Mucosa of descending colon (tissue), 3 donors: ENCODE results near the gene DPM2. TPM values are rescaled to one million over a fixed set of nuclear protein-coding genes. Genes with fewer than 3 reads are reported as not detected.
A peak's percentile ranks its signal among the peaks of the same experiment; 100 is the strongest.

Source experiments
- ATAC-seq: fragments of 200-7000 bp; cut with Tn5 transposase; one replicate; pipeline ENCODE4 v1.9.1; 2020; ENCODE audit warnings: mild to moderate bottlenecking, moderate library complexity
- DNase-seq, 3 donors: peaks; one replicate each; pipeline ENCODE4 v3.0.0-alpha.2; 2020
- H3K36me3 ChIP-seq: fragments of 200-600 bp; one replicate; pipeline ENCODE4 v1.8.0; 2021; ENCODE audit warnings: low read depth, mild to moderate bottlenecking
- H3K4me1 ChIP-seq: fragments of 200-600 bp; one replicate; pipeline ENCODE4 v1.8.0; 2021; ENCODE audit warnings: low read depth, mild to moderate bottlenecking
- H3K4me3 ChIP-seq: fragments of 200-600 bp; one replicate; pipeline ENCODE4 v1.8.0; 2021; ENCODE audit warnings: mild to moderate bottlenecking
- H3K9me3 ChIP-seq: fragments of 200-600 bp; one replicate; pipeline ENCODE4 v1.8.0; 2021; ENCODE audit warnings: mild to moderate bottlenecking
- intact Hi-C, 2 donors: fragments of 100-400 bp; cut with DNase I in 1 of 2; cut with micrococcal nuclease in 1 of 2; formaldehyde crosslinking; loops; one replicate each; pipeline versions ENCODE4 v1.11.0 to v1.11.1; 2022; cut with DNase I, micrococcal nuclease
- total RNA-seq, 3 donors: library from RNA; stranded (reverse); fragmentation: NEBNext Ultra II Directional in 2 of 3; extraction: Animal tissue kit (Norgen Biotek cat#: 25700) in 2 of 3; gene quantifications; one replicate each; pipeline versions ENCODE4 v1.2.1 to v1.2.4, GENCODE V29; 2021 to 2023
- TF ChIP-seq, protein P1 (sequence below): fragments of 200-600 bp; IDR thresholded peaks from one replicate; pipeline ENCODE4 v1.8.0; 2022; ENCODE audit warnings: antibody characterized with exemption, mild to moderate bottlenecking
- donor health status: DM: no; HTN: no; CAD: no; lungs with moderate emphysema.
- donor health status: DM: no; HTN: no; CAD: no.
- donor health status: DM: no; HTN: yes; CAD: no.

The DPM2 gene
- total RNA-seq, 3 donors from 2014 or later = 23.0 to 30.4 (median 29.4) TPM

DNA sequence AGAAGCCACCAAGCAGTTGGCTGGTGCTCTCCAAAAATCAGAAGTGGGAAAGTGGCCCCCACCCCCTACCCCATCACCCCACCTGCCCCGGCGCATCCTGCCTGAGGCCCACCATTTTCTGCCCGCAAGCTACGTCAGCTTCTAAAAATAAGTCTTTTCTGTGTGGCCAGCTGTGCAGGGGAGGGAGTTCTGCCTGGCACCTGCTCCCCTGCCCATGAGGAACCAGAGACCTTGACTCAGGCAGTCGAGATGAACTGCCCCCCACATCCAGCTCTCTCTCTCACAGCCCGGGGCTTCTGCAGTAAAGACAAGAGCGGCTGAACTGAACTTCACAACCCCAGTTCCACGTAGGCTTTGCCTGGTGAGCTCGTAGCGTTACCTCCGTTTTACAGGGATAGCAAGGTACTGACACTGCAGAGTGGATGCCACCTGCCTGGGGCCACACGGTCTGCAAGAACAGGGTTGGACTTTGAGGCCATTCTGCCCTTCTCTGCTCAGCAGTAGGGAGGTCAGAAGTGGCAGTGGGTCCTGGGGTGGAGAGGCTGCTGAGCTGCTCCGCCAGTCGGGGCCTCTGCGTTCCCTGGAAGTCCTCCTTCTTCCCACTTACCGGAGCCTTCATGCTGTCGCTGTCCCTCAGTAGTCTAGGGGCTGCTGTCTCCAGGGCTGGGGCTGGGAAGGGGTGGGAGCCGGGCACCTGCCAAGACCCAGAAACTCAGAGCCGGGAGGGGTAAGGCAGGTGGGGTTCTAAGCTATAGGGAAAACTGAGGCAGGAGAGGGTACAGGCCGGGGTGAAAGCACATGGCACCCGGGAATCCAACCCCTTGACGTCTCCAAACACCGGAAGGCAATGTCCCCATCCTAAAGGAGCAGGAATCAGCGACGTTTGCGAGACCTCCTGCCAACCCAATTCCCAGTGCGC, 21.6 kb downstream of the DPM2 start:
- no peak for ATAC-seq
- TF ChIP-seq, protein P1, sequence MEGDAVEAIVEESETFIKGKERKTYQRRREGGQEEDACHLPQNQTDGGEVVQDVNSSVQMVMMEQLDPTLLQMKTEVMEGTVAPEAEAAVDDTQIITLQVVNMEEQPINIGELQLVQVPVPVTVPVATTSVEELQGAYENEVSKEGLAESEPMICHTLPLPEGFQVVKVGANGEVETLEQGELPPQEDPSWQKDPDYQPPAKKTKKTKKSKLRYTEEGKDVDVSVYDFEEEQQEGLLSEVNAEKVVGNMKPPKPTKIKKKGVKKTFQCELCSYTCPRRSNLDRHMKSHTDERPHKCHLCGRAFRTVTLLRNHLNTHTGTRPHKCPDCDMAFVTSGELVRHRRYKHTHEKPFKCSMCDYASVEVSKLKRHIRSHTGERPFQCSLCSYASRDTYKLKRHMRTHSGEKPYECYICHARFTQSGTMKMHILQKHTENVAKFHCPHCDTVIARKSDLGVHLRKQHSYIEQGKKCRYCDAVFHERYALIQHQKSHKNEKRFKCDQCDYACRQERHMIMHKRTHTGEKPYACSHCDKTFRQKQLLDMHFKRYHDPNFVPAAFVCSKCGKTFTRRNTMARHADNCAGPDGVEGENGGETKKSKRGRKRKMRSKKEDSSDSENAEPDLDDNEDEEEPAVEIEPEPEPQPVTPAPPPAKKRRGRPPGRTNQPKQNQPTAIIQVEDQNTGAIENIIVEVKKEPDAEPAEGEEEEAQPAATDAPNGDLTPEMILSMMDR = no peak
- intact Hi-C loops = no loop called here

GRCh38 chr9:127915325-127915752, 22.3 kb downstream of the DPM2 start:
- no peaks in the 10 kb centered on the region for H3K36me3 ChIP-seq
- H3K4me3 ChIP-seq = no peak overlapping the region
- no peaks in the 10 kb centered on the region for H3K9me3 ChIP-seq
- H3K4me1 ChIP-seq = peaks cover 54% of the 10 kb centered on the region
- peak in 2 of 3 donors; percentile 56 to 71 for DNase-seq
- intact Hi-C loops = no loop called here
- TF ChIP-seq, protein P1 = no peak
- peak; percentile 4 for ATAC-seq

More for the DNA sequence above, 21.6 kb downstream of the DPM2 start:
- Histone ChIP-seq H3K36me3 (no peaks in the 10 kb centered on the region), H3K4me1 (peaks cover 48% of the 10 kb centered on the region), H3K4me3 (peak overlapping the region; percentile 27), H3K9me3 (no peaks in the 10 kb centered on the region)
- peak in 1 of 3 donors; percentile 56 for DNase-seq

DNA sequence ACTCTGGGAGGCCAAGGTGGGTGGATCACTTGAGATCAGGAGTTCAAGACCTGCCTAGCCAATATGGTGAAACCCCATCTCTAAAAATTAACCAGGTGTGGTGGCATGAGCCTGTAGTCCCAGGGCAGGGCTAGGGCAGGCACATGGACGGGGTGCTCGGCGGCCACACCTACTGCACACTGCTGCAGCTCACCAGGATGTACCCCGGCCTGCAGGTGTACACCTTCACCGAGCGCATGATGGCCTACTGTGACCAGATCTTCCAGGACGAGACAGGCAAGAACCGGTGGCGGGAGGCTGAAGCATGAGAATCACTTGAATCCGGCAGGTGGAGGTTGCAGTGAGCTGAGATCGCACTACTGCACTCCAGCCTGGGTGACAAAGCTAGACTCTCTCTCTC, 24.0 kb downstream of the DPM2 start:
- ATAC-seq = peak; percentile 15
- TF ChIP-seq, protein P1 = no peak
- no peaks in the 10 kb centered on the region for H3K9me3 ChIP-seq
- H3K4me1 ChIP-seq = peaks cover 48% of the 10 kb centered on the region
- no peaks in the 10 kb centered on the region for H3K36me3 ChIP-seq
- intact Hi-C loops = no loop called here
- no peak overlapping the region for H3K4me3 ChIP-seq
- peak; percentile 54 to 79 (median 71) for DNase-seq

- DNase-seq (peak; percentile 81 to 87 (median 85)), ATAC-seq (peak; percentile 73)
- TF ChIP-seq, protein P1 = no peak
- Histone ChIP-seq H3K36me3 (no peaks in the 10 kb centered on the region), H3K4me3 (no peak overlapping the region), H3K9me3 (no peaks in the 10 kb centered on the region), H3K4me1 (peaks cover 45% of the 10 kb centered on the region)
- intact Hi-C loops = no loop called here
Measured at GRCh38 chr9:127912882-127913281, 24.8 kb downstream of the DPM2 start.

DNA sequence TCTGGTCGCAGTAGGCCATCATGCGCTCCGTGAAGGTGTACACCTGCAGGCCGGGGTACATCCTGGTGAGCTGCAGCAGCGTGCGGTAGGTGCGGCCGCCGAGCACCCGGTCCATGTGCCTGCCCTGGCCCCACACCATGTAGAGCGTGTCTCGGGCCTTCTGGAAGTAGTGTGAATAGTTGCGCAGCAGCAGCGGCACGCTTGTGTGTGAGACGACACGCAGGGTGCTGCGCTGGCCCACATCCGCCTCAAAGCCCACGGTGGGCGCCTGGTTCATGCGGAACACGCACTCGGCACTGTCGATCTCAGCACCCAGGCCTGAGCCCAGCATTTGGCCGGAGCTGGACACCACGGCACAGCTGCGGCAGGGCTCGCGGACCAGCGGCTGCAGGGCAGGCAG, 25.4 kb downstream of the DPM2 start:
- peaks cover 42% of the 10 kb centered on the region for H3K4me1 ChIP-seq
- intact Hi-C loops = no loop called here
- no peak overlapping the region for H3K4me3 ChIP-seq

More for the DNA sequence above, 25.4 kb downstream of the DPM2 start:
- Histone ChIP-seq H3K36me3 (no peaks in the 10 kb centered on the region), H3K9me3 (no peaks in the 10 kb centered on the region)
- TF ChIP-seq, protein P1 = no peak
- ATAC-seq = no peak
- DNase-seq = peak in 1 of 3 donors; percentile 60
